GM21528 (cell line): ENCODE measurements around the gene CEP290.
"Not testable (repeated sequence)": the region's sequence is repeated elsewhere in the genome, so short reads cannot be mapped to it uniquely, and the experiment has no call there.

Experiments used
- ATAC-seq: cut with Tn5 transposase; IDR thresholded peaks from one replicate; pipeline ENCODE4 v1.9.1; 2021; ENCODE audit warnings: mild to moderate bottlenecking, moderate library complexity; ENCODE audit not compliant: unreplicated experiment, low FRiP score

The CEP290 gene

GRCh38 chr12:88144546-88145468, 2.9 kb upstream of the CEP290 start:
- ATAC-seq: no peak

DNA sequence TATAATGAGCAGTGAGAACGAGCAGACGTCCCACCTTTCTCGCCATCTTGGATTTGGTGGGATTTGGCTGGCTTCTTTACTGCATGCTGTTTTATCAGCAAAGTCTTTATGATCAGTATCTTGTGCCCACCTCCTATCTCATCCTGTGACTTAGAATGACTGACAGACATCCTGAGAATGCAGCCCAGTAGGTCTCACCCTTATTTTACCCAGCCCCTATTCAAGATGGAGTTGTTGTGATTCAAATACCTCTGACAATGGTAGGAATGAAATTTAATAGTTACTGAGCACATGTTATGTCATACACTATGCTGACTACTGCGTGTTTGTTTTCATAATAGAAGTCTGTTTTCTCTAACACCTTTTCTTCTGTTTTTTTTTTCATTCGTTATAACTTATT, 2.1 kb upstream of the CEP290 start:
- ATAC-seq: no peak

DNA sequence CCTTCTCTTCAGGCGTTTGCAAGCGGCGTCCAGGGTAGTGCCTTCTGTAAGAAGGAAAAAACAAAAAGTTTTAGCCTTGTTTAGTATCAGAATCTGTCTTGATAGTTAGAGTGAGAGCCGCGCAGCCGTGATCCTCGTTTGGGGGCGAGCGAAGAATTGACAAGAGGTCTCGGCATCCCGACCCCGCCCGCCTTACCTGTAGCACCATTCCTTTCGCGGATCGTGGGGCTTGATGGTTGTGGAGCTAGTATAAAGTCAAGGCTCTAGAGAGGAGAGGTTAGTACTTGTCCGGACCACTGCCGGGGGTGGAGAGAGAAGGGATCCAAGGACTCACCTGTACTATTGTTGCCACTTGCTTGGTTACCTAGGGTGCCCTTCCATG, 713 bp upstream of the CEP290 start:
- peak; percentile 12 for ATAC-seq

DNA sequence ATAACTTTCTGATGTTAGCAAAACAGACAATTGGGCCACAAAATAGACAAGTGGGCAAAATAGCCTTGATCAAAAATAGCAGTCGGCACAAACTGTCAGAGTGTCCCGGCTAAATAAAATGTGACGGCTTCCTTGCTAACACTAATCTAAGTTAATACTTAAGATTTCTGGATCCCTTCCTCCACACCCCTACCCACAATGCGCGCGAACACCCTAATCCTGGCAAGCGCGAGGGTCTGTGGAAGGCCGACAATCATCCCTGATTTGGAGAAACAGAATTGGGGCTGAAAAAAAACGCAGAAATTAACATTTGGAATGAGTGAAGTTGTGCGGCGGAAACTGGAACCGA, 489 bp downstream of the CEP290 start:
- ATAC-seq: no peak

DNA sequence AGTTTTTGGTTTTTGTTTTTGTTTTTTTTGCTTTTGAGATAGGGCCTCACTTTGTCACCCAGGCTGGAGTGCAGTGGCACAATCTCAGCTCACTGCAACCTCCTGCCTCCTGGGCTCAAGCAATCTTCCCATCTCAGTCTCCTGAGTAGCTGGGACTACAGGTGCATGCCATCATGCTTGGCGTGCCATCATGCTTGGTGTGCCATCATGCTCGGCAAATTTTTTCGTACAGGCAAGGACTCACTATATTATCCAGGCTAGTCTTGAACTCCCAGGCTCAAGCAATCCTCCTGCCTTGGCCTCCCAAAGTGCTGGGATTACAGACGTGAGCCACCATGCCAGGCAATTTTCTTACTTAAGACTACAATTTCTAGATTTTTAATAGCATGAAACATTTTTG, 2.2 kb downstream of the CEP290 start:
- ATAC-seq: not testable (repeated sequence)

DNA sequence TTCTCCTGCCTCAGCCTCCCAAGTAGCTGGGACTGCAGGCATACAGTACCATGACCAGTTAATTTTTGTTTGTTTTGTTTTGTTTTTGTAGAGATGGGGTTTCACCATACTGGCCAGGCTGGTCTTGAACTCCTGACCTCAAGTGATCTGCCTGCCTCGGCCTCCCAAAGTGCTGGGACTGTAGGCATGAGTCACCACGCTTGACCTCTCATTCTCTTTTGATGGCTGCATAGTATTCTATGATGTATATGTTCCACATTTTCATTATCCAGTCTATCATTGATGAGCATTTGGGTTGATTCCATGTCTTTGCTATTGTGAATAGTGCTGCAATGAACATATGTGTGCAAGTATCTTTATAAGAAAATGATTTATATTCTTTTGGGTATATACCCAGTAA, 8.7 kb downstream of the CEP290 start:
- not testable (repeated sequence) for ATAC-seq

DNA sequence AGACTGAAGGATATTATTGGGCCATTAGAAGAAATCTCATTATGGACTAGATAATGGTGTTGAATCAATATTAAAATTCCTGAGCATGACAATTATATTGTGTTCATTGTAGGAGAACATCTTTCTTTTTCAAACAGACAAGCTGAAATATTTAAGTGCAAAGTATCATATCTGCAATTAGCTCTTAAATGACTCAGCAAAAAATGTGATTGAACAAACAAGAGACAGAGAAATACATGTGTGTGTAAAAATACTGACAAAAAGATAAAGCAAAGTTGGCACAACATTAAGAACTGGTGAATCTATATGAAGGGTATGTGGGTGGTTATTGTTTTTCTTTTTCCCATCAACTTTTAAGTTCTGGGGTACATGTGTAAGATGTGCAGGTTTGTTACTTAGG, 9.5 kb downstream of the CEP290 start:
- no peak for ATAC-seq

DNA sequence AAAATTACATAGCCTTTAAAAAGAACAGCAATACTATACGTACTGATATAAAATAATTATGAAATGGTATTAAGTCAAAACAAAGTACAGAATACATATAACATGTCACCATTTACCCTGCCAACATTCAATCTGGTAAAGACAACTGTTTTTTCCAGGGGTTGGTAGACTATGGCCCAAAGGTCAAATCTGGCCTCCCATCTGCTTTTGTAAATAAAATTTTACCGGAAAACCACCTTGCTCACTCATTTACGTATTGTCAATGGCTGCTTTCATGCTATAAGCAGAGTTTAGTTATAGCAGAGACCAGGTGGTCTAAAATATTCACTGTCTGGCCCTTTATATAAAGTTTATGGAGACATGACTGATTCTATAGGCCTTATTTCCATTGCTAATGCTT, 14.0 kb downstream of the CEP290 start:
- ATAC-seq: no peak

GRCh38 chr12:88127099-88127498, 14.8 kb downstream of the CEP290 start:
- ATAC-seq: no peak

- no peak for ATAC-seq
These were observed 19.2 kb downstream of the CEP290 start for GRCh38 chr12:88122666-88123065.

GRCh38 chr12:88113871-88114270, 28.0 kb downstream of the CEP290 start:
- no peak for ATAC-seq

- no peak for ATAC-seq
These were observed 30.7 kb downstream of the CEP290 start for GRCh38 chr12:88111074-88111652.

- no peak for ATAC-seq
These were observed 33.9 kb downstream of the CEP290 start for GRCh38 chr12:88108021-88108420.

- ATAC-seq: no peak
These were observed 48.3 kb downstream of the CEP290 start for GRCh38 chr12:88093573-88093972.

- ATAC-seq: no peak
These were observed 49.1 kb downstream of the CEP290 start for GRCh38 chr12:88092771-88093170.

DNA sequence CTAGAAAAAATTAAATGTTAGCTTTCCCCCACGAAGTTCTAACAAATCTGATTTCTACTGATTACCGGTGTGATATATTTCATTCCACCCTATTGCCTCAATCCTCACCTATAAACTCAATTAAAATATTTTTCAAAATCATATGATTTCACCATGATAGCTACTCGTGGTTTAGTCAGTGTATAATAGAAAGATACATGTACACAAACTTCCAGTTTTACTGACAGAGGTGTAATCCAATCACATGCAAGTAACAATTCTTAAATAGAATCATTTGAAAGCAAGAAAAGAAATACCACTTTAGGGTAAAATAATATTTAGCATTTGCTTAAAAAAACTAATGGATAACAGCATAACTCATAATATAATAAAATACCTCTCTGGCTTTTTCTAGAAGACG, 57.7 kb downstream of the CEP290 start:
- ATAC-seq: no peak

DNA sequence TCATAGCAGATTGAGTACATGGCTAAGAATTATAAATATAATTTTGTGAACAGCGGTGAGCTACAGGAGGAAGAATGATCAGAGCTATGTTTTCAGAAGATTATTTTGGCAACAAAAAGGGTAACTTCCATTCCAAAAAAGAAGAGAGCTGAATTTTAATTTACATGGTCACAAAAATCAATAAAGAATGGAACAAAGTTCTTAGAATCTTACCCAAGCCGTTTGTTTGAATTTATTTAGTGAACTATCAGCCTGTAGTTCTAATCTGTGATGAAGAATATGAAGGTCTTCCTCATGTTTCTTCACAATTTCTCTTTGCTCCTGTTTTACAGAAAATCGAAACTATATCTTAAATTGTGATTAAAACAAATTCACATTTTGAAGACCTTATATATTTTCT, 58.3 kb downstream of the CEP290 start:
- ATAC-seq: no peak

GRCh38 chr12:88081247-88081646, 60.6 kb downstream of the CEP290 start:
- no peak for ATAC-seq

DNA sequence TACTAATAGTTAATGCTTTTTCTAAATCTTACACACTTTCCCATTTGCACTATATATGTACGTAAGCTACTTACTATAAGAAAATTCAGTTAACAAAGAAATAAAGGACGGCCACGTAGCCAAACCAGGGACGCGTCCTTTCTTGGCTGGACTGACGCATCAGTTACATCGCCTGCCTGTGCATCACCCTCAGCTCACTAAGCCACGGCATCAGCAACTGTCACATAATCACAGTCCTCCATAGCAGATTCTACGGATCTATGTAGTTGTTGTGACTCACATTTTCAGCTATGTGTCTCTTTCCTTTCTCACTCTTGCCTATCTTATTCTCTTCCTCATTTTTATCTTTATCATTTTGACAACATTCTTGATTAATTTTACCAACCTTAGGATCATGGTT, 74.6 kb downstream of the CEP290 start:
- ATAC-seq: no peak

DNA sequence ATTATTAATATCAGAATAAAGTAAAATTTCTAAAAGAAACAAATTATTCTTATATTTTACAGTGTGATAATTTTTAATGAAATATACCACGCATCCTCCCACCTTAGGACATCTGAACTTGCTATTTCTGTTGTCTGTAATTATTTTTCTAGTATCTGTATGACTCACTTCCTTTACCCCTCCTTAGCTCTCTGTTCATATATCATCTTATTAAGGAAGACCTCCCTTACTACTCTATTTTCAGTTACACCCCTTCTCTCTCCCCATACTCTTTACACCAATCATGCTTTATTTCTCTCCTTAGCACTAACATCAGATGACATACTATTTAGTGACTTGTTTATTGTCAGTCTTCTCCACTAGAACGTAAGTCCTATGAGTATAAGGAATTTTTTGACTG, 78.5 kb downstream of the CEP290 start:
- ATAC-seq: peak; percentile 80

DNA sequence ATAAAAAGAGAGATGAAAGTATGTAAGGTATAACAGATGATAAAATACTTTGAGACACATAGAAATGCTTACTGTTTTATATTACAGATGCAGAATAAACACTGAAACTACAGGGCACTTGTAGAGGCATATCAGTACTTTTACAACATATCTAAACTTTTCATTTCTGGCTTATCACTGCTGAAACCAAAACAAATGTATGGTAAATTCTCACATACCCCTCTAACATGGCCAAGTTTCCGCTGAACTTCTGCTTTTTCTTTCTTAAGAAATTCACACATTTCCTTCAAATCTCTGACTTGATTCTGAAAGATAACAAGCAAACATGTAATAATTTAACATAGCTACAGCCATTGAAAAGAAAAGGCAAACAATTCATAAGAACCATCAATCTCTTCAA, 79.4 kb downstream of the CEP290 start:
- ATAC-seq: peak; percentile 80

GRCh38 chr12:88058719-88059077, 83.2 kb downstream of the CEP290 start:
- no peak for ATAC-seq
